Large intestine (tissue), 3 donors: ENCODE data around the gene PSMA6. TPM values are rescaled to one million over a fixed set of nuclear protein-coding genes. Genes with fewer than 3 reads are reported as not detected.
"Not testable (repeated sequence)": the region's sequence is repeated elsewhere in the genome, so short reads cannot be mapped to it uniquely, and the experiment has no call there.

Source experiments
- DNase-seq, 2 donors: peaks; one replicate each; pipeline versions ENCODE4 v3.0.0 to v3.0.0-alpha.2; 2013
- H3K27ac ChIP-seq: one replicate; pipeline ENCODE4 v1.5.1; 2013; ENCODE audit warnings: low read length
- H3K27me3 ChIP-seq: 2 replicates; pipeline ENCODE4 v1.6.1; 2013; ENCODE audit warnings: low read length; ENCODE audit not compliant: control insufficient read depth, insufficient read depth
- H3K36me3 ChIP-seq: 2 replicates; pipeline ENCODE4 v1.6.1; 2013; ENCODE audit warnings: low read length; ENCODE audit not compliant: control insufficient read depth, insufficient read depth
- H3K4me1 ChIP-seq: one replicate; pipeline ENCODE4 v1.6.1; 2013; ENCODE audit warnings: low read length; ENCODE audit not compliant: control insufficient read depth, insufficient read depth
- H3K4me3 ChIP-seq: one replicate; pipeline ENCODE4 v1.5.1; 2013; ENCODE audit warnings: low read length
- H3K9me3 ChIP-seq: one replicate; pipeline ENCODE4 v1.6.1; 2013; ENCODE audit warnings: mild to moderate bottlenecking, low read depth, low read length, moderate library complexity; ENCODE audit not compliant: control insufficient read depth
- WGBS: methylation state at CpG from one replicate; pipeline ENCODE4 v1.1.5; 2013; ENCODE audit warnings: low lambda C conversion rate; ENCODE audit not compliant: insufficient coverage; 5-methylcytosine and 5-hydroxymethylcytosine counted together
- polyA plus RNA-seq: library from polyadenylated mRNA; unstranded; fragments of 120-200 nt; gene quantifications from one replicate; pipeline ENCODE4 v1.2.1, GENCODE V29; 2013

The PSMA6 gene
- polyA plus RNA-seq, 1 donor, result 163 TPM

DNA sequence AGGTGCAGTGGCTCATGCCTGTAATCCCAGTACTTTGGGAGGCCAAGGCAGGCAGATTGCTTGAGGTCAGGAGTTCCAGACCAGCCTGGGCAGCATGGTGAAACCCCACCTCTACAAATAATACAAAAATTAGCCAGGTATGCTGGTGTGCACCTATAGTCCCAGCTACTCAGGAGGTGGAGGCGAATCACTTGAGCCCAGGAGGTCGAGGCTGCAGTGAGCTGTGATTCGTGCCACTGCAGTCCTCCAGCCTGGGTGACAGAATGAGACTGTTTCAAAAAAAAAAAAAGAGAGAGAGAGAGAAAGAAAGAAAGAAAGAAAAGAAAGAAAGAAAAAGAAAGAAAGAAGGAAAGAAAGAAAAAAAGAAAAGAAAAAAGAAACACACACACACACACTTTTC, 39.1 kb upstream of the PSMA6 start:
- not testable (repeated sequence) for H3K27ac ChIP-seq, H3K27me3 ChIP-seq, DNase-seq, H3K36me3 ChIP-seq, H3K9me3 ChIP-seq, H3K4me3 ChIP-seq, H3K4me1 ChIP-seq
- 100% methylated on average over 2 of the region's 3 CpGs for WGBS

DNA sequence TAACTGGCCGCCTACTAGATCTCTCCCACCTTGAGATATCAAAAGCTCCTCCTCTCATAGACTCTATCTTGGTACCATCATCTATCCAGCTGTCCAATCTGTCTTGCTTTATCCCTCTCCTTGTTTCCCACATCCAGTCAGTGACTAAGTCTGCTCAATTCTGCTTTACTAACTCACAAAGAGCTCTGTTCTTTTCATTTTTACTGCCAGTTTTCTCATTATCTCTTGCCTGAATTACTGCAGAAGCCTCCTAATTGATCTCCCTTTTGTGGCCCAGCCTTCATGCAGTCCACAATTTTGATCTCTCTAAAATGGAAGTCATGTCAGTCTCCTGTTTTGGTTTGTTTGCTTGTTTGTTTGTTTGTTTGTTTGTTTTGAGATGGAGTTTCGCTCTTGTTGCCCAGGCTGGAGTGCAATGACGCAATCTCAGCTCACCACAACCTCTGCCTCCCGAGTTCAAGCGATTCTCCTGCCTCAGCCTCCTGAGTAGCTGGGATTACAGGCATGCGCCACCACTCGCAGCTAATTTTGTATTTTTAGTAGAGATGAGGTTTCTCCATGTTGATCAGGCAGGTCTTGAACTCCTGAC, 38.1 kb upstream of the PSMA6 start:
- H3K4me1 ChIP-seq, H3K4me3 ChIP-seq, H3K36me3 ChIP-seq, H3K27ac ChIP-seq, H3K27me3 ChIP-seq, H3K9me3 ChIP-seq, DNase-seq: not testable (repeated sequence)
- no CpG with 5 or more reads among the region's 7 CpGs for WGBS

DNA sequence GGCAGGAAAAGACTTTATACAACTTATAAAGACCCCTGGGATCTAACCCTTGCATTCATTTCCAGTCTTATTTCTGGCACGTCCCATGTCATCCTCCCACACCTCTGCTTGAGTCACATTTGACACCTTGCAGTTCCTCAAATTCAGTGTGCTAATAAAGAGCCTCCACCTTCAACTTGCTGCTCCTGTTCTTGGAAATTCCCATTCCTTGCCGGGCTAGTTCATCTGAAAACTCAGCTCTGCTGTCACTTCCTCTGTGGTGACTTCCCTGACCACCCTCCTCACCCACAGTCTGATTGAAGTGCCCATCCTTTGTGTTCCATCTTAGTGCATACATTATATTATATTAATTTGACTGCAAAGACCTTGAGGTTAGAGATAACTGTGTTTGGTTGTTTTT, 37.4 kb upstream of the PSMA6 start:
- Histone ChIP-seq H3K9me3 (no peaks in the 10 kb centered on the region), H3K36me3 (no peaks in the 10 kb centered on the region), H3K27me3 (no peaks in the 10 kb centered on the region), H3K27ac (no peak overlapping the region), H3K4me3 (no peak overlapping the region), H3K4me1 (no peaks in the 10 kb centered on the region)
- DNase-seq, result no peak
- WGBS, result no CpG with 5 or more reads among the region's 2 CpGs

DNA sequence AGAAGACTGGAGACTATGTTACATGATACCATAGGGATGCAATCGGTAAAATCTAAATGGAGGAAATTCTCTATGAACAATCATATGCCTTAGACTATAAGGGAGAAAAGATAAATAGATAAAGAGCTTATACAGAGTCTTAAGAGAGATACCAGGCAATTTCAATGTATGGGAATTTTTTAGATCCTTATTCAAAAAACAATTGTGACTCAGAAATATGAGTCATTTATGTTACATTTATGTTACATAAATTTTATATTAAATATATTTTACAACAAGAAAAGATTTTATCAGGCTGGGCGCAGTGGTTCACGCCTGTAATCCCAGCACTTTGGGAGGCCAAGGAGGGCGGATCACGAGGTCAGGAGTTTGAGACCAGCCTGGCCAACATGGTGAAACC, 36.5 kb upstream of the PSMA6 start:
- H3K4me3 ChIP-seq, result no peak overlapping the region
- WGBS, result 100% methylated on average over 1 of the region's 5 CpGs
- no peaks in the 10 kb centered on the region for H3K9me3 ChIP-seq
- H3K36me3 ChIP-seq, result no peaks in the 10 kb centered on the region
- no peaks in the 10 kb centered on the region for H3K4me1 ChIP-seq
- no peak for DNase-seq
- H3K27ac ChIP-seq, result no peak overlapping the region
- H3K27me3 ChIP-seq, result no peaks in the 10 kb centered on the region

DNA sequence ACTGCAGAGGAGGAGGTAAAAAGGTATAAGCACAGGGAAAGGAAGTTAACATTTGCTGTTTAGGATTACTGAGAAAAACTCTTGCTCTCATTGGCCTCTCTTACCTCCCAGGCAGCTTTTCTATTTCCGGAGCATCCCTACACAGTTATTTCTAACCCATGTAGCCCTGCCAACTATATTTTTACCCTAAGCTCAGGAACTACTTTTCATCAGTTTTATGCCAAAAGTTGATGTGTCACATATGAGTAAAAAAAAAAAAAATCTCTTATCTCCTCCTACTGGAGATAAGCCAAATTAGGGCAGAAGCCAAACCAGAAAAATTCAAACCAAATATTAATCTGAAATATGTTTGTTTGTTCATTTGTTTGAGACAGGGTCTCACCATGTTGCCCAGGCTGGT, 34.4 kb upstream of the PSMA6 start:
- H3K4me3 ChIP-seq, result no peak overlapping the region
- no peak overlapping the region for H3K27ac ChIP-seq
- no CpG with 5 or more reads among the region's 1 CpG for WGBS
- no peak for DNase-seq
- H3K36me3 ChIP-seq, result no peaks in the 10 kb centered on the region
- no peaks in the 10 kb centered on the region for H3K4me1 ChIP-seq
- no peaks in the 10 kb centered on the region for H3K9me3 ChIP-seq
- no peaks in the 10 kb centered on the region for H3K27me3 ChIP-seq

DNA sequence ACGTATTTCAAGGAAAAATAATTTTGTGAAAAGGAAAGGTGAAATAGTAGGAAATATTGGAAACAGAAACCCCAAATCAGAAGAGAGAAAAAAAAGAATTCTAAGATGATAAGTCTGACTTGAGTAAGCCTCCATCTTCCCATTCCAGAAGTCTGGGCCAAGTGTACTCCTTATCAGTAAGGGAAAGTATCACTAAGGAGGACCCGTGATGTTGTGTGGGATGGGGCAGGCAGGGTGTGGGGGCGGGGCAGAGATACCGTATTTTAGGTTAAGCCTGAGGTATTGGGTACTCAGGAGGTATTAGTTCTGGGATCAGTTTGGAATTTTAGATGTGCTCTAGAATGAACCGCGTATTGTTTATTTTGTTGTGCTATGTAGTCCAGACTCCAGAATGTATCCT, 33.8 kb upstream of the PSMA6 start:
- no peak overlapping the region for H3K4me3 ChIP-seq
- no peaks in the 10 kb centered on the region for H3K9me3 ChIP-seq
- H3K36me3 ChIP-seq, result no peaks in the 10 kb centered on the region
- H3K27me3 ChIP-seq, result no peaks in the 10 kb centered on the region
- no peaks in the 10 kb centered on the region for H3K4me1 ChIP-seq
- DNase-seq, result no peak
- H3K27ac ChIP-seq, result no peak overlapping the region
- WGBS, result 100% methylated on average over 1 of the region's 6 CpGs

DNA sequence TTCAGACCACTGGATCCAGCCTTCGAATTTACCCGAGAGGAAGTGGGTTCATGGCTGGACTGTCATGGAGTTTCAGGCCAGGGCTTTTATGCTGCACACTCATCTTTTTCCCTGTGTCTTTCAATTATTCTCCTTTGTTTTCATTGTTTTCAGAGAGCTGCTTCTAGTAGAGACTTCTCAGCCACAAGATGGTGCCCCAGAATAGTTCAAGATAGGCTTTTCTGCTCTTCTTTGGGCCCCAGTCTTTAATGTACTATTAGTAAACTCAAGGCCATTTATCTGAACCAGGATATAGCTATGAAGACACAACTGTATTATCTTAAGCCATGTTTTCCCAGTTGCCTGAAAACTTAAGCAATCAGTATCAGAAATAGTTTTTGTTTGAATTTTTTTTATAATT, 30.4 kb upstream of the PSMA6 start:
- H3K9me3 ChIP-seq, result no peaks in the 10 kb centered on the region
- H3K27ac ChIP-seq, result no peak overlapping the region
- peak in 1 of 2 donors; percentile 19 for DNase-seq
- no peaks in the 10 kb centered on the region for H3K27me3 ChIP-seq
- no peaks in the 10 kb centered on the region for H3K36me3 ChIP-seq
- no CpG with 5 or more reads among the region's 2 CpGs for WGBS
- H3K4me1 ChIP-seq, result no peaks in the 10 kb centered on the region
- no peak overlapping the region for H3K4me3 ChIP-seq

DNA sequence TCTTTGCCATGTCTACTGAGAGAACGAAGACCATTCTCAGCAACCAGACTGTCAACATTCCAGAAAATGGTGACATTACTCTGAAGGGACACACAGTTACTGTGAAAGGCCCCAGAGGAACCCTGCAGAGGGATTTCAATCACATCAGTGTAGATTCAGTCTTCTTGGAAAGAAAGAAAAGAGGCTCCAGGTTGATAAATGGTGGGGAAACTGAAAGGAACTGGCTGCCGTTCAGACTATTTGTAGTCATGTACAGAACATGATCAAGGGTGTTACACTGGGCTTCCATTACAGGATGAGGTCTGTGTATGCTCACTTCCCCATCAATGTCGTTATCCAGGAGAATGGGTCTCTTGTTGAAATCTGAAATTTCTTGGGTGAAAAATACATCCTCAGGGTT, 29.7 kb upstream of the PSMA6 start:
- Histone ChIP-seq H3K9me3 (no peaks in the 10 kb centered on the region), H3K4me1 (no peaks in the 10 kb centered on the region), H3K36me3 (peaks cover 2% of the 10 kb centered on the region), H3K4me3 (no peak overlapping the region), H3K27me3 (no peaks in the 10 kb centered on the region), H3K27ac (no peak overlapping the region)
- no peak for DNase-seq
- WGBS, result no CpG with 5 or more reads among the region's 3 CpGs

DNA sequence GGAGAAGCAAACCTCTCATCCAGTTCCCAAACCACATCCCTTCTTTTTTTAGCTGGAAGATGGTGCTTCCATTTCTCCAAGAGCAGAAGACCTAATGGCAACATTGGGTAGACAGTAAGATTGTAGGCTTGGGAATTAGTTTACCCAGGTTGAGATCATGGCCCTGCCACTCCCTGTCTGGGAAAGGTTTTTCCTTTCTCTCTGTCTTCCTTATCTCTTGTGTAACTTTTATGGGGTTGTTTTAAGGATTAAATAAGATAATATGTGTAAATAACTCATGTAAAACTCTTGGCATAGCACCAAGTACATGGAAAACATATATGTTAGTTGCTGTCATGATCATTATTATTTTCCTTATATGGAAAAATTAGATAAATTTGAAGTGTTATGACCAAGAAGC, 23.2 kb upstream of the PSMA6 start:
- peaks cover 17% of the 10 kb centered on the region for H3K36me3 ChIP-seq

DNA sequence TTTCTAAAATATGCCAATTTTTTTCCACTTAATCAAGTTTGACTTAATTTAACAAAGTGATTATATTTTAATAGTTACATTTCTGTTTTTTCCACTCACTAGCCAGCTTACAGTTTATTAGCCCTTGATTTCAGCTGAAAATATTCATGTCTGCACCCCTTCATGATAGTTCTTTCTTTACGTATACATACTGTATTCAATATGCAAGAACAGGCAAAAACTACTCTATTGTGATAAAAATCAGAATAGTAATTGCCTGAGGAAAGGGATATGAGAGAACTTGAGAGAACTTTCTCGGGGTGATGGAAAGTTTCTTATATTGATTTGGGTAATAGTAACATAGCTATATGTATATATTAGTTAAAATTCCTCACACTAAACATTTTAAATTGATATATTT, 17.4 kb upstream of the PSMA6 start:
- H3K4me3 ChIP-seq, result no peak overlapping the region
- peaks cover 21% of the 10 kb centered on the region for H3K36me3 ChIP-seq
- H3K4me1 ChIP-seq, result no peaks in the 10 kb centered on the region
- H3K27me3 ChIP-seq, result no peaks in the 10 kb centered on the region
- 100% methylated on average over 1 of the region's 2 CpGs for WGBS
- no peaks in the 10 kb centered on the region for H3K9me3 ChIP-seq
- no peak for DNase-seq
- H3K27ac ChIP-seq, result no peak overlapping the region

More for the DNA sequence above, 23.2 kb upstream of the PSMA6 start:
- no peaks in the 10 kb centered on the region for H3K27me3 ChIP-seq
- no peaks in the 10 kb centered on the region for H3K9me3 ChIP-seq
- H3K27ac ChIP-seq, result no peak overlapping the region
- no peaks in the 10 kb centered on the region for H3K4me1 ChIP-seq
- DNase-seq, result peak; percentile 12 to 53
- H3K4me3 ChIP-seq, result no peak overlapping the region

DNA sequence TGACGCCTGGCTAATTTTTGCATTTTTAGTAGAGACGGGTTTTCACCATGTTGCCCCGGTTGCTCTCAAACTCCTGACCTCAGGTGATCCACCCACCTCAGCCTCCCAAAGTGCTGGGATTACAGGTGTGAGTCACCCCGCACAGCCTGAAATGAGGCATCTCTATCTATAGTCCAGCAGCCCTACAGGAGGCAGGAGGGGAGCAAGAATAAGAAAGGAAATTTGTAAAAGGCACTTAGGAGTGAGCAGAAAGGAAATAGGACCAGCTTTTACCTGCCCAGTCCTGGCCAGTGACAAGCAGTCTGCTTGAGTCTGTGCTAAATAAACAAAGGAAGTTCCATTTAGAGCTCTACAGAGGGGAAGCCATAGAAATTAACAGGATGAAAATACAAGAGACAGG, 15.0 kb upstream of the PSMA6 start:
- Histone ChIP-seq H3K4me3 (no peak overlapping the region), H3K36me3 (peaks cover 16% of the 10 kb centered on the region), H3K27ac (no peak overlapping the region), H3K9me3 (no peaks in the 10 kb centered on the region), H3K27me3 (no peaks in the 10 kb centered on the region), H3K4me1 (no peaks in the 10 kb centered on the region)
- no peak for DNase-seq
- no CpG with 5 or more reads among the region's 4 CpGs for WGBS
